HEK293T (cell line): ENCODE data around the gene ZNF296.

Experiments
- CTCF ChIA-PET: fragments of 350-600 bp; formaldehyde crosslinking; extraction: SDS; loops from one replicate; lab custom pipeline; 2021; ENCODE audit warnings: antibody characterized with exemption, inconsistent platforms; lab: Yijun Ruan, JAX
- POLR2A ChIA-PET: fragments of 350-600 bp; formaldehyde crosslinking; extraction: SDS; loops from one replicate; lab custom pipeline; 2020; ENCODE audit warnings: antibody characterized with exemption, inconsistent platforms; lab: Yijun Ruan, JAX
- DNase-seq: peaks from one replicate; pipeline ENCODE4 v3.0.0; 2012; ENCODE audit warnings: mixed read lengths; ENCODE audit errors: extremely low spot score
- ARNT ChIP-seq: fragments of 450-650 bp; IDR thresholded peaks from 2 replicates; pipeline ENCODE4 v1.6.1; 2017; ENCODE audit warnings: mild to moderate bottlenecking
- BHLHE40 ChIP-seq: fragments of 450-650 bp; IDR thresholded peaks from 2 replicates; pipeline ENCODE4 v1.6.1; 2016; ENCODE audit warnings: mild to moderate bottlenecking, moderate library complexity, borderline replicate concordance
- CTBP1 ChIP-seq: fragments of 450-650 bp; IDR thresholded peaks from 2 replicates; pipeline ENCODE4 v1.6.1; 2016; ENCODE audit warnings: borderline replicate concordance
- ELF4 ChIP-seq: fragments of 450-650 bp; IDR thresholded peaks from 2 replicates; pipeline ENCODE4 v1.6.1; 2017; ENCODE audit warnings: antibody characterized with exemption
- FOXA1 ChIP-seq: fragments of 450-650 bp; IDR thresholded peaks from 2 replicates; pipeline ENCODE4 v1.6.1; 2016; ENCODE audit warnings: mild to moderate bottlenecking
- FOXK2 ChIP-seq: fragments of 450-650 bp; IDR thresholded peaks from 2 replicates; pipeline ENCODE4 v1.6.1; 2016; ENCODE audit warnings: mild to moderate bottlenecking
- FOXM1 ChIP-seq: fragments of 450-650 bp; IDR thresholded peaks from 2 replicates; pipeline ENCODE4 v1.6.1; 2017; ENCODE audit warnings: mild to moderate bottlenecking, borderline replicate concordance
- HDGF ChIP-seq: fragments of 450-650 bp; IDR thresholded peaks from 2 replicates; pipeline ENCODE4 v1.6.1; 2017; ENCODE audit warnings: antibody characterized with exemption, borderline replicate concordance
- L3MBTL2 ChIP-seq: fragments of 450-650 bp; conservative IDR thresholded peaks from 2 replicates; pipeline ENCODE4 v1.6.1; 2016; ENCODE audit warnings: mild to moderate bottlenecking
- LEF1 ChIP-seq: fragments of 450-650 bp; IDR thresholded peaks from 2 replicates; pipeline ENCODE4 v1.6.1; 2017; ENCODE audit warnings: mild to moderate bottlenecking, borderline replicate concordance
- NFRKB ChIP-seq: fragments of 450-650 bp; IDR thresholded peaks from 2 replicates; pipeline ENCODE4 v1.6.1; 2016; ENCODE audit warnings: mild to moderate bottlenecking, moderate library complexity
- SP1 ChIP-seq: fragments of 450-650 bp; IDR thresholded peaks from 2 replicates; pipeline ENCODE4 v1.6.1; 2017
- SUZ12 ChIP-seq: fragments of 450-650 bp; IDR thresholded peaks from 2 replicates; pipeline ENCODE4 v1.6.1; 2016; ENCODE audit warnings: mild to moderate bottlenecking
- TARDBP ChIP-seq: fragments of 450-650 bp; IDR thresholded peaks from 2 replicates; pipeline ENCODE4 v1.6.1; 2016
- ZNF384 ChIP-seq: fragments of 450-650 bp; IDR thresholded peaks from 2 replicates; pipeline ENCODE4 v1.6.1; 2016
- TF ChIP-seq, protein P1 (sequence below): fragments of 450-650 bp; IDR thresholded peaks from 2 replicates; pipeline ENCODE4 v1.6.1; 2016

ZNF296 gene

DNA sequence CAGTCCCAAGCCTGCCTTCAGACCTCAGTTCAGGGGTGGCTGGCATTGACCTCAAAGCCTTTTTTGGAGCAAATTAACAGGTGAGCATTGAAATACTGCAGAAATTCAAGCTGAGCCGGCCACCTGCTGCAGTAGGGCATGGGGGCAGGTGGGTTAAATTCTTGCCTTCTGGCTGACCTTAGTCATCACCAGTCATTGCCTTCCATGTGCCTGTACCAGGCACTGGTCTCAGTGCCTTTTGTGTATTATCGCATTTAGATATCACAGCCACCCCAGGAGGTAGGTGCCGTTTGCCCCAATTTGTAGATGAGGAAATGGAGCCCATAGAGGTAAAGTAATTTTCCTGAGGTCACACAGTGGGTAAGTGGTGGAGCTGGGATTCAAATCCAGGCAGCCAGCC, 23.9 kb upstream of the ZNF296 start:
- ChIA-PET CTCF (no interaction called here), POLR2A (no interaction called here)
- DNase-seq: no peak

DNA sequence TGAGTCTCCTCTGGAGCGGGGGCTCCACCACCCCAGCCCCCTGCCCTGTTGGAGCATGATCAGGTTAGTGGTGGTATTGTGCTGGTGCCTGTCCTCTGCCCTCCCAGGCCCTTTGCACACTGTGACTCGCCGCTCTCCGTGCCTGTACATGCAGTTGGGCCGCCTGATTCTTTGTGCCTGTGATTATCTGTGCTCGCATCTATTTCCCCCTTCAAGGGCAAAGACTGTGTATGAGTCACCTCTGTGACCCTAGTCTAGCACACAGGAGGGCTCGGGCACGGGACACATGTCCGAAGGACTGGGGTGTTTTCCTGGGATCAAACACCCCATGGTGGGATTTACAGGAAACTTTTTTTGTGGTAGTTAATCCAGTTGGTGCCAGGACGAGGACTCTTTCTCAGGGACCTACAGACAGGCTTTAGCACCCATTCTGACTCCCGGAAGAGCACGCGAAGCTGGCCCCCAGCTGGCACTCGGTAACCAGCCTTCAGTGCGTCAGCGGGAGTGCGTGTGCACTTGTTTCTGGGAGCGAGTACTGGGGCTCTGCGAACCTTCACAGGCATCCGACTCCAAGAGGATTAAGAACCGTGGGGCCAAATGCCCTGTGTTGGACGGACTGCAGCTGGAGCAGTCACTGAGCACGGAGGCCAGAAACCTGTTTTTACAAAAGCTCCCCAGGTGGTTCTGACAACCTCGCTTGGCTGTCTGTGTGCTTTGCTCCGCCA, 23.4 kb upstream of the ZNF296 start:
- ChIA-PET CTCF (no interaction called here), POLR2A (no interaction called here)
- TF ChIP-seq FOXM1: no peak
- TF ChIP-seq, protein P1, sequence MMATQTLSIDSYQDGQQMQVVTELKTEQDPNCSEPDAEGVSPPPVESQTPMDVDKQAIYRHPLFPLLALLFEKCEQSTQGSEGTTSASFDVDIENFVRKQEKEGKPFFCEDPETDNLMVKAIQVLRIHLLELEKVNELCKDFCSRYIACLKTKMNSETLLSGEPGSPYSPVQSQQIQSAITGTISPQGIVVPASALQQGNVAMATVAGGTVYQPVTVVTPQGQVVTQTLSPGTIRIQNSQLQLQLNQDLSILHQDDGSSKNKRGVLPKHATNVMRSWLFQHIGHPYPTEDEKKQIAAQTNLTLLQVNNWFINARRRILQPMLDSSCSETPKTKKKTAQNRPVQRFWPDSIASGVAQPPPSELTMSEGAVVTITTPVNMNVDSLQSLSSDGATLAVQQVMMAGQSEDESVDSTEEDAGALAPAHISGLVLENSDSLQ: no peak
- no peak for TF ChIP-seq HDGF
- no peak for TF ChIP-seq NFRKB
- TF ChIP-seq SUZ12: no peak
- no peak for TF ChIP-seq FOXK2
- no peak for TF ChIP-seq SP1
- no peak for TF ChIP-seq LEF1
- TF ChIP-seq TARDBP: no peak
- no peak for TF ChIP-seq CTBP1
- no peak for DNase-seq

More for the DNA sequence above, 23.9 kb upstream of the ZNF296 start:
- TF ChIP-seq, protein P1: no peak
- TF ChIP-seq SP1 (no peak), L3MBTL2 (no peak), BHLHE40 (no peak), ARNT (no peak), TARDBP (no peak), FOXM1 (no peak), SUZ12 (no peak), FOXK2 (no peak), FOXA1 (no peak), ZNF384 (no peak), ELF4 (no peak), HDGF (no peak), LEF1 (no peak), NFRKB (no peak), CTBP1 (no peak)

DNA sequence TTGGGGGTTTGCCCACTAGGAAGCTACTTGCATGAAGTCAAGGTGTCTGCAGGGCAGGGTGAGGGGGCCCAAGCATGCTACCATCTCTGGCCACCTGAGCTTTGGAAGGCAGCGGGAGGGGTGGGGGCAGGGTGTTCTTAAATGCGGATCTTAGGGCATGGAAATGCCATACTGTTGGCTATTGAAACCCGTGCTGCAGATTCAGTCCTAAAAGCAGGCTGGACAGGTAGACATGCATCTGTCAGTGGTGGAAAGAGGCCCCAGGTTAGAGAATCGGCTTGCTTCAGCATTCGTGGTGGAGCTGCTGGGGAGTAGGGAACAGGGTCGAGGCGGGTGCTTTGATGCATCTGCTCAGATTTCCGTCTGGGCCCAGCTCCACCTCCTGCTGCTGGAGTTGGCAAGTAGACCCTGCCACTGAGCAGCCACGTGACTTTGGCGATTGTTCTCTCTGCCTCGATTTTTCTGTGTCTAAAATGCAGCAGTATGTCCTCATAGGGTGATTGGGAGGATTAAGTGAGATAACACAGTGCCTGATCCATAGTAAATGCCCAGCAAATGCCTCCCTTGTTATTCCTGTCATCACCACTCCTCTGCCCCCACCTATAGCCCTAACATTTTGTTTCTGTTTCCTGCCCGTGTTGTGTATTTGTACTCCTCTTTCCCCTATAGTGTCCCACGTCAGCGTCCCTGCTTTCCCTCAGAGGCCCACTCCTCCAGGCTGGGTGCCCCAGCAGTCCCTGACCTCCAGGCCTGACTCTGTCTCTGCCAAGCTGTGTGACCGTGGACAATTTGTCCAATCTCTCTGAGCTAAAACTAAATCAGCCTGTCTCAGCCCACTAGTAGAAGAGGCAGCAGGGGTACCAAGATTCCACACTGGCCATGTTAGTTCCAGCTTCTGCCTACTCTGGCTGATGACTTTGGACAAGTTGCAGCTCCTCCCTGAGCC, 22.5 kb upstream of the ZNF296 start:
- no peak for TF ChIP-seq FOXM1
- ChIA-PET CTCF (no interaction called here), POLR2A (interaction anchor here (0.9 to 1.1 kb wide), 2 partner anchors 14 to 49 kb away, joined by 3 to 4 read pairs; no protein-coding TSS in a partner anchor)
- DNase-seq: no peak

DNA sequence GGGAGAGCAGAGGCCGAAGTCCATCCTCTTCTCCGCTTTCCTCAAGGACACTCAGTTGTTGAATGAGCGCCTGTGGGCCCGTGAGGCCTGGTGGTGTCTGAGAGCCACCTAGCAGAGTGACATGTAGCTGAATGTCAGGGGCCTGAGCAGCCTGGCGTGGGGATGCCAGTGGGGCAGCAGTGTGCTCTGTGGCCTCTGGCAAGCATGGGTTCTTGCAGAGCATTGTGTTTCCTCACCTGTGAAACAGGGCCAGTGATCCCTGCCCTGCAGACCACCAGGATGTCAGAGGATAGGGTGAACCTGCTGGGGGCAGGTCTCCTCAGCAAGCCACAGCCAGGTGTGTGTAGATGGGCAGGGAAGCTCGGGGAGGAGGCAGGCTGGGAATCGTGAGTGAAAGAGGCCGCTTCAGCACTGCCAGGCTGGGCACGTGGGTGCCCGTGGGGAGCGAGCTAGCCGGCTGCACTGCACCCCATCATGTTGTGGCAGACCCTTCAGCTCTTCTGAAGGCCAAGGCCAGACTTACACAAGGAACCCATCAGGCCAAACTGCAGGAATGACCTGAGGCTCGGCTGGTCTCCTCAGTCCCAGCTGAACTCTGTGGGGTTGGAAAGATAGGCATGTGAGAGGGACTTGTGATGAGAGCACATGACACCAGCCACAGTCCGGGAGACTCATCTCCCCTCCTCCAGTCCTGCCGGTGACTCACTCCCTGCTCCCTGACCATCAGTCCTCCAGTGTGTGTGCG, 21.7 kb upstream of the ZNF296 start:
- DNase-seq: no peak

DNA sequence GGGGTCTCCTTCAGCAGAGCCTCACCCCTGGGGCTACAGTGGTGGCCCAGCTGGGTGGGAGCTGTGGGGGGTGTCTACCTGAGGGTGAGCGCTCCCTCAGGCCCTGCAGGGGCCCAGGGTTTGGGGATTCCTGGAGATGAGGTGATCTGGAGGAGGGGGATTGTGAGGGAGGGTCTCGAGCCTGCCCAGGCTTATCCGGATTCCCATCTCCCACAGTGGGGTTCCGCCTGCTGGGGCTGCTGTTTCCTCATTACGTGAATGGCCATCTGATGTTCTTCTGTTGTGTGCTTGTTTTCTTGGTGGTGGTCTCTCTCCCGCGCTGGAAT, 21.1 kb upstream of the ZNF296 start:
- ChIA-PET CTCF (interaction anchor here (0.6 kb wide), 1 partner anchor 8 kb away, joined by 3 read pairs; no protein-coding TSS in a partner anchor), POLR2A (no interaction called here)
- DNase-seq: no peak
- TF ChIP-seq ARNT: no peak
- TF ChIP-seq FOXK2: no peak
- TF ChIP-seq FOXA1: no peak

More for the DNA sequence above, 21.7 kb upstream of the ZNF296 start:
- no peak for TF ChIP-seq SUZ12
- TF ChIP-seq ZNF384: no peak
- TF ChIP-seq LEF1: no peak
- TF ChIP-seq ARNT: no peak
- no peak for TF ChIP-seq FOXA1
- no peak for TF ChIP-seq FOXM1
- no peak for TF ChIP-seq NFRKB
- TF ChIP-seq SP1: no peak
- TF ChIP-seq BHLHE40: no peak
- TF ChIP-seq, protein P1: no peak
- no peak for TF ChIP-seq HDGF
- no peak for TF ChIP-seq CTBP1
- no peak for TF ChIP-seq FOXK2
- no peak for TF ChIP-seq ELF4
- no peak for TF ChIP-seq L3MBTL2
- no peak for TF ChIP-seq TARDBP
- ChIA-PET CTCF (interaction anchor here (0.6 kb wide), 1 partner anchor 9 kb away, joined by 3 read pairs; no protein-coding TSS in a partner anchor), POLR2A (interaction anchor here (0.9 to 1.1 kb wide), 2 partner anchors 15 to 50 kb away, joined by 3 to 4 read pairs; no protein-coding TSS in a partner anchor)

DNA sequence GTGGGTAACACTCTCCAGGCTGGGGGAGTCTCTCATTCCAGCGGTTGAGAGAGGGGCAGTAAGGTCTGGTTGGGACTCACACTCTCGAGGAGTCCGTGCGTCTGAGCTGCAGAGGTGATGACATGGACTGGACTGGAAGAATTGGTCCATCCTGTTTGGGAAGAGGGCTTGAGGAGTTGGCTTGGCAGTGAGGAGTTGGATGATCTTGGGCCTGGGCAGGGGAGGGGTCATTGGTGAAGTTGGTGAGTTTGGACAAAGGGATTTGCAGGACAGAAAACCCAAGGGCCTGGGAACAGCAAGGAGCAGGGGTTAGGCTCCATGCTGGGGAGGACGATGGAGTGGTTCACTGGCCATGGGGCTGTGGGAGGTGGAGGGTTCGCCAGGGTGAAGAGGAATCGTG, 20.4 kb upstream of the ZNF296 start:
- TF ChIP-seq L3MBTL2 (no peak), HDGF (no peak), CTBP1 (no peak), FOXK2 (no peak), LEF1 (no peak), SP1 (no peak), FOXA1 (no peak), BHLHE40 (no peak), TARDBP (no peak)
- TF ChIP-seq, protein P1: no peak
- POLR2A ChIA-PET: no interaction called here
- no peak for DNase-seq
- CTCF ChIA-PET: interaction anchor here (0.5 kb wide), 1 partner anchor 83 kb away, joined by 3 read pairs; no protein-coding TSS in a partner anchor
